Ovary (tissue), 3 donors: ENCODE data around the gene PRR29.

Experiments used
- CTCF ChIP-seq, 3 donors: fragments of 450-650 bp in 2 of 3; fragments of 200-600 bp in 1 of 3; IDR thresholded peaks; one replicate each; pipeline versions ENCODE4 v1.5.1 to v1.8.0; 2016 to 2022; ENCODE audit warnings: antibody characterized with exemption in 3 of 3, mild to moderate bottlenecking in 1 of 3
- EP300 ChIP-seq: sonication (generic); formaldehyde crosslinking; IDR thresholded peaks from one replicate; pipeline ENCODE4 v1.6.1; 2017; ENCODE audit warnings: antibody characterized with exemption
- POLR2A ChIP-seq: fragments of 450-650 bp; IDR thresholded peaks from one replicate; pipeline ENCODE4 v1.6.1; 2017; ENCODE audit warnings: antibody characterized with exemption, mild to moderate bottlenecking, moderate library complexity
- donor health status: DM: no; HTN: no; CAD: no.

- TF ChIP-seq POLR2A (no peak), CTCF (IDR thresholded peaks at IDR 0.05) (no peak), EP300 (no peak)
These were observed 656 bp upstream of the PRR29 start for GRCh38 chr17:63997341-63998048.
